ENCODE data around the gene RSPH3.

Gene RSPH3

DNA sequence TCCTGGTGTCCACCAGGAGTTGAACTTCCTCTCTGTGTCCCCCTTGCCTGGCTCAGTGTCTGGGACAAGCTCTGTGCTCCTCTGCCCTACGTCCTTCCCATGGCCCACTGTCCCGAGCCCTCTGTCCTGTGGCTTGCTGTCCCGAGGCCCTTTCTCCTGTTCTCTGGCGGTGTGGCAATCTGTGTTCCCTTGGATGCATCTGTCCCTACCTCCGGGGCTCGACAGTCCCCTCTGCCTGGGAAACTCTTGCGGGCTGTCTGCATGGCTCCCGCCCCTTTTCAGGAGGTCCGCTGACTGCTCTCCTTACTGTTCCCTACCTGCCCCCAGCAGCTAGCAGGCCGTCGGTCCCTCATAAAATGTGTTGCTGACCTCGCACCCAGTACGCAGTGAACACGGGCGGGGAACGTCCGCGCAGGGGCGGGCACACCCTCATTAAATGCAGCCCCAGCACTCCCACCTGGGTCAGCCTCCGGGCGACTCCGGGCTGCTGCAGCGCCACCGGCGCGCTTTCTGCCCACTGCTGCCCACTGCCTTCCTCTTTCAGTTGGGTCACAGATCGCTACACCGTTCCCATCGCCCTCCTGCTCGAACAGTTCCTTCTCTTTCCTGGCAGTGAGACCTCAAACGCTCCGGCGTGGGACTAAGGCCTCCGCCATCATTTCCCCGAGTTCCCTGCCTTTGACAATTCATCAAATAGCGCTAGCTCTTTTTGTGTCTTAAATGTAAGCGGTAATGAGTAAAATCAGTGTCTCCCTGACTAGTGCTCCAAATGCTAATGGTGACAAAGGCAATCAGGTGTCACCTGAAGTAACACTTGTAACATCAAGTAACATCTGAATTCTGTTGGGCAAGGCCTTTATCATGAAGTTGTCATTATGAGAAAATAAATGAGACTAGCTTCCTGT is 60.5 kb downstream of the RSPH3 start:
- peak overlapping the region; percentile 84 for H3K4me2 ChIP-seq
- no peak overlapping the region for H3K27ac ChIP-seq
- no peaks in the 10 kb centered on the region for H4K20me1 ChIP-seq
- TF ChIP-seq Cebpa-rat (IDR thresholded peaks at IDR 0.05), result no peak
- peaks cover 18% of the 10 kb centered on the region for H3K4me1 ChIP-seq
- peaks cover 6% of the 10 kb centered on the region; the same call in 1 of the 2 replicates for H3K9me3 ChIP-seq
- H3K36me3 ChIP-seq, result no peaks in the 10 kb centered on the region
- H3K9ac ChIP-seq, result no peak overlapping the region
- peaks cover 27% of the 10 kb centered on the region for H3K27me3 ChIP-seq
- peak overlapping the region; percentile 45 for H3K4me3 ChIP-seq

DNA sequence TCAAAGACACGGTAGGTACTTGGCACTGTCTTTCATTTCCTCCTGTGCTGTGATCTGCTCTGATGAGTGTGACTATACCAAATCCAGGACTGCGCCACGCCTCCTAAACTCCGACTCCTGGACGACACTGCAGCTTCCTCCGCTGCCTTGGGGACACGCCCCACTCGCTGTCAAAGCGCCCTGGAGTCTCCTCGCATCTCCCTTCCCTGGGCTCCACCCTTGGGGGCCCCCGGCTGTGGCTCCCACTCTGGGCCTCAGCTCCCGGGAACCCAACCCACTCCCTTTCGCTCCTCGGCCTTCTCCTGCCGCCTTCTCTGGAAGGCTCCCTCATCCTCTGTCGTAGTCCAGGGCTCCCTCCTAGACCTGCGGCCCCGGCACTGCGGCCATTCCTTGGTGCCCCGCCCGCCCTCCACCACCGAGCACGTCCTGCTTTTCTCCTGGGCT is 61.2 kb downstream of the RSPH3 start:
- Histone ChIP-seq H3K4me3 (peak overlapping the region; percentile 45), H3K27me3 (peaks cover 27% of the 10 kb centered on the region), H3K4me2 (peak overlapping the region; percentile 84)

GRCh38 chr6:158938220-158938619 is 61.8 kb downstream of the RSPH3 start:
- Histone ChIP-seq H3K27me3 (peaks cover 27% of the 10 kb centered on the region), H3K36me3 (no peaks in the 10 kb centered on the region), H4K20me1 (no peaks in the 10 kb centered on the region), H3K9me3 (peaks cover 6% of the 10 kb centered on the region; the same call in 1 of the 2 replicates), H3K4me3 (no peak overlapping the region), H3K27ac (no peak overlapping the region), H3K4me1 (peaks cover 18% of the 10 kb centered on the region), H3K9ac (no peak overlapping the region), H3K4me2 (peak overlapping the region; percentile 84)
- no peak for TF ChIP-seq Cebpa-rat (IDR thresholded peaks at IDR 0.05)

More for the DNA sequence above, 61.2 kb downstream of the RSPH3 start:
- peaks cover 6% of the 10 kb centered on the region; the same call in 1 of the 2 replicates for H3K9me3 ChIP-seq
- H3K9ac ChIP-seq, result no peak overlapping the region
- TF ChIP-seq Cebpa-rat (IDR thresholded peaks at IDR 0.05), result no peak
- H4K20me1 ChIP-seq, result no peaks in the 10 kb centered on the region
- H3K27ac ChIP-seq, result no peak overlapping the region
- peaks cover 18% of the 10 kb centered on the region for H3K4me1 ChIP-seq
- no peaks in the 10 kb centered on the region for H3K36me3 ChIP-seq

DNA sequence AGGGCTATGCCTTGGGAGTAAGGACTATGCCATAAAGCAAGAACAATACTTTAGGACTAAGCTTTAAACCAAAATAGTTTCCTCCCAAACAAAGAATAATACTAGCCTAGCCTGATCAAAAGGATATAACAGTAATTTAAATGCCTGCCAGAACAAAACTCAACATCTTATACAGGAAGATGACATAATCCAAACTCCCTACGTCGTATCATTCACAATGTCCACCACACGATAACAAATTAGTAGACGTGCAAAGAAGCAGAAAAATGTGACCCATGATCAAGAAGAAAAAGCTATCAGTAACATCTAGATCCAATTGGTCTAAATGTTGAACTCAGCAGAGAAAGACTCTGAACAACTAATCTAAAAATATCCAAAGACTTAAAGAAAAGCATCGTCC is 65.8 kb downstream of the RSPH3 start:
- Histone ChIP-seq H3K27me3 (peaks cover 16% of the 10 kb centered on the region), H3K9ac (no peak overlapping the region), H3K4me2 (no peak overlapping the region), H3K36me3 (no peaks in the 10 kb centered on the region), H4K20me1 (no peaks in the 10 kb centered on the region), H3K4me3 (no peak overlapping the region), H3K27ac (no peak overlapping the region), H3K4me1 (peaks cover 11% of the 10 kb centered on the region), H3K9me3 (no peaks in the 10 kb centered on the region)
- TF ChIP-seq Cebpa-rat (IDR thresholded peaks at IDR 0.05), result no peak

- Histone ChIP-seq H3K27ac (no peak overlapping the region), H3K4me1 (peaks cover under 1% of the 10 kb centered on the region; the same call in 1 of the 2 replicates), H3K9me3 (no peaks in the 10 kb centered on the region), H3K4me2 (no peak overlapping the region), H3K36me3 (no peaks in the 10 kb centered on the region), H4K20me1 (no peaks in the 10 kb centered on the region), H3K9ac (no peak overlapping the region), H3K27me3 (peaks cover 6% of the 10 kb centered on the region; the same call in 1 of the 2 replicates), H3K4me3 (no peak overlapping the region)
- TF ChIP-seq Cebpa-rat (IDR thresholded peaks at IDR 0.05), result no peak
Measured at GRCh38 chr6:158933079-158933595, 66.9 kb downstream of the RSPH3 start.

- Histone ChIP-seq H3K36me3 (no peaks in the 10 kb centered on the region), H3K4me3 (no peak overlapping the region), H4K20me1 (no peaks in the 10 kb centered on the region), H3K4me1 (no peaks in the 10 kb centered on the region), H3K9me3 (no peaks in the 10 kb centered on the region), H3K27me3 (no peaks in the 10 kb centered on the region), H3K4me2 (no peak overlapping the region), H3K27ac (no peak overlapping the region), H3K9ac (no peak overlapping the region)
- no peak for TF ChIP-seq Cebpa-rat (IDR thresholded peaks at IDR 0.05)
Measured at GRCh38 chr6:158928068-158928467, 71.9 kb downstream of the RSPH3 start.

- TF ChIP-seq Cebpa-rat (IDR thresholded peaks at IDR 0.05), result no peak
- Histone ChIP-seq H3K27me3 (no peaks in the 10 kb centered on the region), H3K27ac (no peak overlapping the region), H3K9ac (no peak overlapping the region), H3K4me2 (no peak overlapping the region), H4K20me1 (no peaks in the 10 kb centered on the region), H3K9me3 (no peaks in the 10 kb centered on the region), H3K4me3 (no peak overlapping the region), H3K36me3 (no peaks in the 10 kb centered on the region), H3K4me1 (peaks cover 14% of the 10 kb centered on the region)
Measured at GRCh38 chr6:158926414-158926813, 73.6 kb downstream of the RSPH3 start.

GRCh38 chr6:158924499-158925455 is 75.2 kb downstream of the RSPH3 start:
- no peaks in the 10 kb centered on the region for H3K27me3 ChIP-seq
- no peak overlapping the region for H3K4me3 ChIP-seq
- no peaks in the 10 kb centered on the region for H3K9me3 ChIP-seq
- H3K9ac ChIP-seq, result no peak overlapping the region
- no peak for TF ChIP-seq Cebpa-rat (IDR thresholded peaks at IDR 0.05)
- peaks cover 24% of the 10 kb centered on the region for H3K4me1 ChIP-seq
- H3K27ac ChIP-seq, result no peak overlapping the region
- H4K20me1 ChIP-seq, result no peaks in the 10 kb centered on the region
- no peaks in the 10 kb centered on the region for H3K36me3 ChIP-seq
- H3K4me2 ChIP-seq, result no peak overlapping the region

DNA sequence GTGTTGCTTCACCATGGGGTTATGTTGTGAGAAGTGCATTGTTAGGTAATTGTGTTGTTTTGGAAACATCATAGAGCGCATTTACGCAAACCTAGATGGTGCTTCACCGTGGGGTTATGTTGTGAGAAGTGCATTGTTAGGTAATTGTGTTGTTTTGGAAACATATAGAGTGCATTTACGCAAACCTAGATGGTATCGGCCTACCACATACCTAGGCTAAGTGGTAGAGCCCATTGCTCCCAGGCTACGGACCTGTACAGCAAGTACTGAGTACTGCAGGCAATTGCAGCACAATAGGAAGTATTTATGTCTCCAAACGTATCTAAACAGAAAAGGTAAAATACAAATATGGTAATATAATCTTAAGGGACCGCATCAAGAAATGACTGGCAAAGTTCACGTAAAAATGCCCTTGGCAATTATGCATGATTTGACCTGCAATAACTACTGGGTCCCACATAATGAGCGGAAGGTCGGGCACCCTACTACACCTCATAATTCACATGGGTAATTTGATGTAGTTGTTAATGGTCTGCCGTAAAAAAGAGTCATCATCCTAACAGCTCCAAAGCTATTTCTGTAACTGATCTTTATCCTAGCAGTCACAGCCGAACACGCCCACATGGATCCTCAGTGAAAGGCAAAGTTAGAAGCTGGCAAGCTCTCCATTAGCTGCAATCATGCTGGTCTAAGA is 76.0 kb downstream of the RSPH3 start:
- Histone ChIP-seq H3K4me1 (peaks cover 24% of the 10 kb centered on the region), H3K9ac (no peak overlapping the region), H3K4me2 (no peak overlapping the region), H3K36me3 (no peaks in the 10 kb centered on the region), H3K9me3 (no peaks in the 10 kb centered on the region), H4K20me1 (no peaks in the 10 kb centered on the region), H3K4me3 (no peak overlapping the region), H3K27me3 (no peaks in the 10 kb centered on the region), H3K27ac (no peak overlapping the region)
- TF ChIP-seq Cebpa-rat (IDR thresholded peaks at IDR 0.05), result no peak
